ENCODE data around the gene RP9.

- TF ChIP-seq CTCF (IDR thresholded peaks at IDR 0.05) (no peak), POLR2A (IDR thresholded peaks at IDR 0.05) (no peak)
Observed at GRCh38 chr7:33054261-33054964, 54.8 kb downstream of the RP9 start.

Measured in heart left ventricle (tissue), 13 donors.